ENCODE data around the gene MYH6.
A peak's percentile ranks its signal among the peaks of the same experiment; 100 is the strongest.
"Not testable (repeated sequence)": the region's sequence is repeated elsewhere in the genome, so short reads cannot be mapped to it uniquely, and the experiment has no call there.

The MYH6 gene

GRCh38 chr14:23413681-23414080 is 5.6 kb upstream of the MYH6 start:
- no peak for DNase-seq

DNA sequence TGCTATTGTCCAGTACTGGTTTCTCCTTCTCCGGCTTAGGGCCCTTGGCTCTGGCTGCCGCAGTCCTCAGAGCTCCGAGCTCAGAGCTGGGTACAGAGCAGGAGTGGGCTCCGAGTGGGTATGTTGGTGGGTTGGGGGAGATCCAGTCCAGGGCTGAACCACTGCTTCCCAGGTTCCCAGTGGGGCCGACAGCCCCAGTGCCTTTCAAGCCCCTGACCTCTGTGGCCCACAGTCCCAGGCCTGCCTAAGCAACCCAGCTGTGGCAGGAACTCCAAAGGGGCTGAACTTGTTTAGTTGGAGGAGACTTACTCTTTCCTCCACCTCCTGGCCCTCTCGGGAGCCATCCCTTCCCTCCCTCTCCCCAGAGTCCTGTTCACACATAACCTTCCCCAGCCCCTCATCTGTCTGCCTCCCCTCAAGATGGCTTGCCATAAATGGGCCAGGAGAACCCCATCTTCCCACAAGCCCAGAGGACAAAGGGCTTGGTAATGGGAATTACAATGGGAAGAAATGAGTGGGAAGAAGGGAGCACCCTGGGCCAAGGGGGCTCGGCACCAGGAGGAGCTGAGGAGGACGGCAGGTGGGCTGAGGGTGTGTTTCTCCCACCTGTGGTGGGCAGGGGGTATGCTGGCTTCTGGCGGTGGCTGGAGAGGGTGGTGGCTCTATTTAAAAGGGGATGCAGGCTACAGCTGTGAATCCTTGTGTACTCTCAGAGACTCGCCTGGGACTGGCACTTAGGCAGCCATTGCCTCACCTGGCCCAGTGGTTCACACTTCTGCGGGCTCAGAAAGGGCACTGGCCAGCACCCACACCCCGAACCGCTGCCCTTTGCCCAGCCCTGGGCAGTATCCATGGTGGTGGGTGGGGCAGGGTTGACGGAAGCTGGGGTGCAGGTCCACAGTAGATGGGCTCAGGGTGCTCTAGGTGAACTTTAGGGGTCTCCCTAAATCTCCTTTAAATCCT is 3.8 kb upstream of the MYH6 start:
- DNase-seq = no peak

GRCh38 chr14:23409966-23410635 is 2.0 kb upstream of the MYH6 start:
- DNase-seq = no peak

DNA sequence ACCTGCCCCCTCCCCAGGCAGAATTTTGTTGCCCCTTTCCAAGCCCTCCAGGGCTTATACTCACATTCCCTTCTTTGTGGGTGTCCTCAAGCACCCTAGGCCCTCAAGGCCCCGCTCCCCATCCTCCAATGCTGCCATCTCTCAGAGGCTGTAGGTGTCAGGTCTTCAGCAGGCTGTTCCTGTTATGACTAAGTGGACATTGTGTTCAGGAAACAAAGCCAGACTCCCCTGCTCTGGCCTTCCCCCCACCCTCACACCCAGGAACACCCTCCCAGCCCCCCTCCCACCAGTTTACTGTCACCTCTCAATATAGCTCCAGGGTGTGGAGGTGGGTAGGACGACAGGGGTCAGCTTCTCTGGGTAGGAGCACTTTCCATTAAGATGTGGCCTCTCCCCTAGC is 1.4 kb upstream of the MYH6 start:
- peak in 1 of 5 donors; percentile 26 for DNase-seq

DNA sequence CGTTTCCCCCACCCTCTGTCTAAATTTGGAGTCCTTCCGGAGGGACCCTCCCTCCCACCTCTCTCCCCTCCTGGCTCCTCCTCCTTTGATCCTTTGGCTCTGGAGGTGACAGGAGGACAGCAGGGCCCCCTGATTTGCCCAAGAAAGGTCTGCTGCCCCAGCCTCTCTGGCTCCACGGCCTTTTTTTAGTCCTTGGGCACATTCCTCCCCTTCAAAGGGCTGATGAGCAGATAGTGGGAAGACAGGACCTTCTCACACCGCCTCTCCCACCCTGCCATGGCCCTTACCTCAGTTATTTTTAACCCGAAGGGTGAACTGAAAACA is 196 bp upstream of the MYH6 start:
- DNase-seq = no peak

GRCh38 chr14:23406725-23407355 is 1.2 kb downstream of the MYH6 start:
- no peak for DNase-seq

DNA sequence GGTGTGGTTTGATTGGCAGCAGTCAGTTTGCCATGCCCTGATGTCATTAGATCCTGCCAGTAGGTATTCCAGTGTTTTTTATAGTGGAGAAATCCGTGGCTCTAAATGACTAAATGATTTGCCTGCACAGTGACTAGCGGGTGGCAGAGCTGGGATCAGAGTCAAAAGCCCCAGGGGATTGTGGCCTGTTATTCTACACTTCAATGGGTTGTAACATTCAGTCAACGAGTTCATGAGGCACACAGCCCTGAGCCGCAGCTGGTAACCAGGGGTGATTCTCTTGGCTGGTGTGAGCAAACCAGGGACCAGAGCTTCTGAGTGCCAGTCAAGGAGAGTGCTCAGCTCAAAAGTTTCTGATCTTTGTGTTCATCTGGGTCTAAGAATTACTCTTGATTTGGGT is 1.8 kb downstream of the MYH6 start:
- no peak for DNase-seq

DNA sequence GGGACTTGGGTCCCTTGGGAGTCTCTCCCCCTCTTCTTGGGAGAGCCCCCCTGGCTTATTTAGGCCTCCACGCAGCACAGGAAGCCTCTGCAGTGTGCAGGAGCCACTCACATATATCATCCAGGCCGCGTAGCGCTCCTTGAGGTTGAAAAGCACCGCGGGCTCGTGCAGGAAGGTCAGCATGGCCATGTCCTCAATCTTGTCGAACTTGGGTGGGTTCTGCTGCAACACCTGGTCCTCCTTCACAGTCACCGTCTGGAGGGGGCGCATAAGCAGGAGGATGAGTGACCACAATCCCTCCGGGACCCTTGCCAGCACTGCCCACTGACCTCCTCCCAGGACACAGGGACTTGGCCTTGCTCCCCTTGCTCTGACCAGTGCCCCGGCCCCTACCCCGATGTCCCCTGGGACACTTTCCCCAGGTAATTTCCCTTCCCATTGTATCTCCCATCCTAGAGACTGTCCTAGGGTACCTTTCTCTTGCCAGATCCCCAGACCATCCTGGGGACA is 2.5 kb downstream of the MYH6 start:
- no peak for DNase-seq

GRCh38 chr14:23405096-23405495 is 3.0 kb downstream of the MYH6 start:
- no peak for DNase-seq

GRCh38 chr14:23404331-23404900 is 3.7 kb downstream of the MYH6 start:
- no peak for DNase-seq

DNA sequence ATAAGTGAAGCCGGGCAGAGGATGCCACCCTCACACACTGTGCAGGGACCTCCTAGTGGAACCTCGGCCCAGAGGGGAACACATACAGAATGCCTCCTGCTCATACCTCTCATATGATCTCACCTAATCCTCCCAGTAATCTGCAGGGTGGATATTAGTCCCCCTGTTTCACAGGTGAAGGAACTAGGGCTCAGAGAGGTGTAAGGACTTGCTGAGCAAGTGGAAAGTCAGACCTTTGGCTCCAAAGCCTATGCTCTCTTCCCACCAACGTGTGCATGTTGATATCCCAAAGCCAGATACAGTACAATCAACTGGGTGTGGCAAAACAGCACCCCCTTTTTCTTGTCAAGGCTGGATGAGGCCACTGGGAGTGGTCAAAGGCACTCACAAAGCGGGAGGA is 4.2 kb downstream of the MYH6 start:
- DNase-seq = no peak

- no peak for DNase-seq
Observed at GRCh38 chr14:23403139-23403438, 5.0 kb downstream of the MYH6 start.

DNA sequence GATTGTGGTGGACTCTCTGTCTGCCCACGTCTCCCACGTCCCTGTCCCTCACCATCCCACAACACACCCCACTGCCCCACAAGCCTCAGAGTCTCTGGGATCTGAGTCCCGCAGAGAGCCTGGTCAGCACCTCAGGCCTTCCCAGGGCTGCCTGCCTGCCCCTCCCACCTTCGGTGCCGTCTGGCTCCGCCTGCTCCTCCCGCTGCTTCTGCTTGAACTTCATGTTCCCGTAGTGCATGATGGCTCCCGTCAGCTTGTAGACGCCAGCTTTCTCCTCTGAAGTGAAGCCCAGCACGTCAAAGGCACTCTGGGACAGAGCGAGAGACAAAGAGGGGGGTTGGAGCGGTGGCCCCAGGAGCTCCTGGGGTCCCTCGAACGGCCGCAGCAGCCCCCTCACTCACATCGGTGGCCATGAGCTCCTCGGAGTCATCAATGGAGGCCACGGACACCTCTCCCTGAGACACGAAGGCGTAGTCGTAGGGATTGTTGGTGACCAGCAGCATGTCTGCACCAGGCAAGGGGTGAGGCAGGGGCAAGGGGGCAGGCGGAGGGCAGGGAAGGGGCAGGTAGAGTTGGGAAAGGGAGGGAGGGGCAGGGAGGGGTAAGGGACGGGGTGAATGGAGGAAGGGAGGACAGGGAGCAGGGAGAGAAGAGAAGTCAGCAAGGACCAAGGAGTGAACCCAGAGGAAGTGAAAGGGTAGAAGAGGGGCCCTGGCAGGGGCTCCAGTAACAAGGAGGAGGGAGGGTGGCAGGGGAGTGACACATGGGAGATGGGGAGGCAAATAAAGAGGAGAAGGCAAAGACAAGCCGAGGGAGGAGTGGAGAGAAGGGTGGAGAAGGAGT is 5.6 kb downstream of the MYH6 start:
- DNase-seq = no peak

GRCh38 chr14:23401291-23401690 is 6.8 kb downstream of the MYH6 start:
- no peak for DNase-seq

DNA sequence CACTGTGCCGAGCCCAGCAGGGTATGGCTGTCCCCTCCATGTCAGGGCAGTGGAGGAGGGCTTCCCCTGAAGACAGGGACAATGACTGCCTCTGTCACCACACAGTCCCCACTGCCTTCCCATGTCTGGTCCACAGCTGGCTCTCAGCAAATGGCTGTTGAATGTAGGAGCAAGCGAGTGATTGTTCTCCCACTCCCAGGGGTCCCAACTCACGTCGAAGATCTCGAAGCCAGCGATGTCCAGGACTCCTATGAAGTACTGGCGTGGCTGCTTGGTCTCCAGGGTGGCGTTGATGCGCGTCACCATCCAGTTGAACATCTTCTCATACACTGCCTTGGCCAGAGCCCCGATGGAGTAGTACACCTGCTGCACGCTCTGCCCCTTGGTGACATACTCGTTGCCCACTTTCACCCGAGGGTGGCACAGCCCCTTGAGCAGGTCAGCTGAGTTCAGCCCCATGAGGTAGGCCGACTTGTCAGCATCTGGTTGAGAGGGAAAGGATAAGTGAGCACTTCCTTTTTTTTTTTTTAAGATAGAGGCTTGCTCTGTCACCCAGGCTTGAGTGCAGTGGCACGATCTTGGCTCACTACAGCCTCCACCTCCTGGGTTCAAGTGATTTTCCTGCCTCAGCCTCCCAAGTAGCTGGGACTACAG is 7.5 kb downstream of the MYH6 start:
- not testable (repeated sequence) for DNase-seq

DNA sequence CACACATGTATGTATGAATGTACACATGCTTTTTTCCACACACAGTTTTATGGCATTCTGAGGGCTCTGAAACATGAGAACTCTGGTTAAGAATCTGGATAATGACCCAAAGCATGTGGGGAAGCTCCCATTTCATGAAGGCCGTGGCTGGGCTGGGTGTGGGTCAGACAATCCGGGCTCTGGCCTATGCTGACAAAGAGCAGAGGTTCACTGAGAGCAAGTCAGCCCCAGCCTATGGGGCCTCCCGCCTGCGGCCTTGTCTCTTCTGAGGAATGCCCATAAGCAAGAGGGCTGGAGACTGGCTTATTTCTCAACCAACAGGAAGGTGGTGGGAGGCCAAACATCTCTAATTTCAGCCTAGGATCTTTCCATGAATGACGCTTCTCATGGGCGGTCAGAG is 8.5 kb downstream of the MYH6 start:
- DNase-seq = no peak

- no peak for DNase-seq
Observed at GRCh38 chr14:23399136-23399535, 8.9 kb downstream of the MYH6 start.

- no peak for DNase-seq
Observed at GRCh38 chr14:23398348-23398747, 9.7 kb downstream of the MYH6 start.

DNA sequence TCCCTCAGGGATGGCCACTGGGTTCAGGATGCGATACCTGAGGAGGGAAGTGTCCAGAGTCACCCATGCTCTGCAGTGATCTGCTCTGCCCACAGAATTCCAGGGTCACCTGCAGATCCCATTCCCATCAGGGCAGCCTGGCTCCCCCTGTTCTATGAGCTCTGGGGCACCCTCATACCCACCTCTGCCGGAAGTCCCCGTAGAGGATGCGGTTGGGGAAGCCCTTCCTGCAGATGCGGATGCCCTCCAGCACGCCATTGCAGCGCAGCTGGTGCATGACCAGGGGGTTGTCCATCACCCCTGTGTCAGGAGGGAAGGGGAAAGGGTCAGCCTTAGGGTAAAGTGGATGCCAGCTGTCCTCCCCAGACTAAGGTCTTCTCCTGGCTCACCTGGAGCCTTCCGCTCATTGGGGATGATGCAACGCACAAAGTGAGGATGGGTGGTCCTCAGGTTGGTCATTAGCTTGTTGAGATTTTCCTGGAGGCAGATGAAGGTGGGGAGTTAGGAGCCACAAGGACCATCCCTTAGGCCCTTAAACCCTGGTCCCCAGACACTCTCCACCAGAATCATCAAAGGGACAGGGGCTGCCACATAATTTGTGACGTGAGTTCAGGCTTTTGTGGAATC is 11.2 kb downstream of the MYH6 start:
- DNase-seq = no peak

DNA sequence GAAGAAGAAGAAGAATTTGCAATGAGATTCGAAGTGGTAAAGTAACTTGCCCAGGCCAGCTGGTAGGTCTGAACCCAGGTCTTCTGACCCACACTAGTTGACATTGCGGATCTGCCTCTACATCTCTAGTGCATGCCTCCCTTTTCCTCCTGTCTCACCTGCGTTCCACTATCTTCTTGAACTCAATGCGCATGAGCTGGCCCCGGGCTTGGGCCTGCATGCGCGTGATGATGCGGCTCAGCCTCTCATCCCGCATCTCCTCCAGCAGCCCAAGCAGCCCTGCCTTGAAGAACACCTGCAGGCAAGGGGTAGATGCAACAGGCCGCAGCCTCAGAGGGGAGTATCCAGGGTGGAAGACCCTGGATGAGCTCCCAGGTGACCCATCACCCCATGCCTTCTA is 11.9 kb downstream of the MYH6 start:
- DNase-seq = no peak

DNA sequence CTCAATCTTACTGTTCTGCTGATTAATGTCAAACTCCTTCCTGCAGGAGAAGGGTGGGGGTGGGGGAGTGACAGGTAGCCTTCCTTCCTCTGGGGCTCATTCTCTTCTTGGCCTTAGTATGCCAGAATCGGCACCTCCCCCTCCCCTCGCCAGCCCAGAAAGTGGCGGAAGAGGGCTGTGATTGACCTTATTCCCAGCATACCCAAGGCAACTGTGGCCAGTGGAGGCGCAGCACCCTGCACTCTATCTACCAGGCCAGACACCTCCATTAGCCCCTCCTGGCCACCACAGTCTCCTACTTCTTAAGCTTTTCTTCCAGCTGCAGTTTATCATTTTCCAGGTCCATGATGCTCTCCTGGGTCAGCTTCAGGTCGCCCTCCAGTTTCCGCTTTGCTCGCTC is 15.5 kb downstream of the MYH6 start:
- no peak for DNase-seq

- not testable (repeated sequence) for DNase-seq
Observed at GRCh38 chr14:23389871-23390270, 18.2 kb downstream of the MYH6 start.

All from T-helper 1 cell (primary cell).